ENCODE data around the gene CPPED1. TPM values are rescaled to one million over a fixed set of nuclear protein-coding genes. Genes with fewer than 3 reads are reported as not detected.

CPPED1 gene
- total RNA-seq, 1 experiment from 2014 or later: 8.1 TPM

- POLR2A ChIA-PET: no interaction called here
- ATAC-seq (no peak), DNase-seq (ENCODE audit: low read depth, low spot score) (no peak)
- peaks cover 10 to 23% of the 10 kb centered on the region in 2 experiments; a peak in 3 of 4 replicates for H3K4me1 ChIP-seq (ENCODE audit: control insufficient read depth in 1 of 2, insufficient read depth in 2 of 2, low read length in 2 of 2)
- BruUV-seq (replicated peaks): no TSS peak
- H3K4me3 ChIP-seq (replicated peaks in 1 of 2; ENCODE audit: low read depth in 1 of 2, low read length in 2 of 2): peak overlapping the region; percentile 93 to 97
- no peaks in the 10 kb centered on the region for H4K20me1 ChIP-seq (ENCODE audit: insufficient read depth)
- TF ChIP-seq EZH2 (IDR thresholded peaks at IDR 0.05): no peak
- no peaks in the 10 kb centered on the region for H3K9me2 ChIP-seq (ENCODE audit: insufficient read depth)
- H3K27ac ChIP-seq (ENCODE audit: low read depth, low read length): no peak overlapping the region
- H3K79me2 ChIP-seq (ENCODE audit: insufficient read depth, low read length): peaks cover 8% of the 10 kb centered on the region
- RAD21 ChIA-PET (ENCODE audit: low non-redundant PET in 1 of 2, low total read pairs in 2 of 2, uncharacterized antibody in 2 of 2, unreplicated experiment in 2 of 2): no interaction called here
- intact Hi-C loops (cut with micrococcal nuclease): loop anchor here (5.0 kb wide), 1 partner anchor 232 kb away; no protein-coding TSS in a partner anchor
- CTCF ChIA-PET: no interaction called here
- H3K36me3 ChIP-seq (ENCODE audit: control insufficient read depth in 1 of 2, insufficient read depth in 2 of 2, low read length in 2 of 2): no peaks in the 10 kb centered on the region
- peak overlapping the region; percentile 94 for H3K4me2 ChIP-seq (ENCODE audit: low read length)
- no peaks in the 10 kb centered on the region for H3K9me3 ChIP-seq (ENCODE audit: control insufficient read depth in 1 of 2, insufficient read depth in 1 of 2, low read depth in 1 of 2, low read length in 2 of 2)
- H3K9ac ChIP-seq (ENCODE audit: low read length): no peak overlapping the region
- H3K27me3 ChIP-seq (ENCODE audit: insufficient read depth, low read length): no peaks in the 10 kb centered on the region
- peak overlapping the region; percentile 31 for H2AFZ ChIP-seq (ENCODE audit: low read depth, low read length, poor library complexity, severe bottlenecking)
Observed at GRCh38 chr16:12804395-12804794, 708 bp upstream of the CPPED1 start.

- Histone ChIP-seq H3K9me2 (ENCODE audit: insufficient read depth) (no peaks in the 10 kb centered on the region), H3K4me1 (ENCODE audit: control insufficient read depth in 1 of 2, insufficient read depth in 2 of 2, low read length in 2 of 2) (peaks cover 10 to 23% of the 10 kb centered on the region in 2 experiments; a peak in 3 of 4 replicates), H3K27ac (ENCODE audit: low read depth, low read length) (peak overlapping the region; percentile 75), H2AFZ (ENCODE audit: low read depth, low read length, poor library complexity, severe bottlenecking) (no peak overlapping the region), H3K9ac (ENCODE audit: low read length) (peak overlapping the region; percentile 76), H3K4me2 (ENCODE audit: low read length) (peak overlapping the region; percentile 94), H3K9me3 (ENCODE audit: control insufficient read depth in 1 of 2, insufficient read depth in 1 of 2, low read depth in 1 of 2, low read length in 2 of 2) (no peaks in the 10 kb centered on the region), H4K20me1 (ENCODE audit: insufficient read depth) (no peaks in the 10 kb centered on the region), H3K36me3 (ENCODE audit: control insufficient read depth in 1 of 2, insufficient read depth in 2 of 2, low read length in 2 of 2) (no peaks in the 10 kb centered on the region), H3K4me3 (replicated peaks in 1 of 2; ENCODE audit: low read depth in 1 of 2, low read length in 2 of 2) (peak overlapping the region; percentile 93 to 97), H3K79me2 (ENCODE audit: insufficient read depth, low read length) (peaks cover 8% of the 10 kb centered on the region), H3K27me3 (ENCODE audit: insufficient read depth, low read length) (no peaks in the 10 kb centered on the region)
- CTCF ChIA-PET: no interaction called here
- POLR2A ChIA-PET: interaction anchor here (1.2 kb wide), 1 partner anchor 19 kb away, joined by 4 read pairs; no protein-coding TSS in a partner anchor
- intact Hi-C loops (cut with micrococcal nuclease): loop anchor here (2.0 to 5.0 kb wide), 2 partner anchors 190 to 230 kb away; no protein-coding TSS in a partner anchor
- no peak for ATAC-seq
- TF ChIP-seq SRF (IDR thresholded peaks at IDR 0.05; ENCODE audit: low read depth): no peak
- no peak for TF ChIP-seq JUND (IDR thresholded peaks at IDR 0.05)
- no peak for TF ChIP-seq CEBPB (IDR thresholded peaks at IDR 0.05; ENCODE audit: low read depth)
- TF ChIP-seq MAX (IDR thresholded peaks at IDR 0.05): no peak; the same call in 1 of the 2 replicates
- no peak for TF ChIP-seq SIN3A (IDR thresholded peaks at IDR 0.05; ENCODE audit: low read depth)
- TF ChIP-seq POLR2AphosphoS5 (IDR thresholded peaks at IDR 0.05; ENCODE audit: low read depth, low read length): no peak
- TF ChIP-seq TCF7L2 (IDR thresholded peaks at IDR 0.05; ENCODE audit: borderline replicate concordance, extremely low read depth, insufficient read depth, insufficient read length): no peak
- TF ChIP-seq ZNF274 (IDR thresholded peaks at IDR 0.05; ENCODE audit: low read depth, low read length): no peak
- TF ChIP-seq REST (IDR thresholded peaks at IDR 0.05; ENCODE audit: low read depth): no peak
- no peak for TF ChIP-seq ATF3 (IDR thresholded peaks at IDR 0.05)
- TF ChIP-seq ELF1 (IDR thresholded peaks at IDR 0.05; ENCODE audit: borderline replicate concordance, low read depth): no peak
- TF ChIP-seq POLR2A (IDR thresholded peaks at IDR 0.05; ENCODE audit: borderline replicate concordance, extremely low read depth, insufficient read depth, insufficient read length): no peak
- RAD21 ChIA-PET (ENCODE audit: low non-redundant PET in 1 of 2, low total read pairs in 2 of 2, uncharacterized antibody in 2 of 2, unreplicated experiment in 2 of 2): no interaction called here
- BruUV-seq (replicated peaks): no TSS peak
- DNase-seq (ENCODE audit: low read depth, low spot score): no peak
Observed at GRCh38 chr16:12802661-12803060, 1.0 kb downstream of the CPPED1 start.
